NCI-H146 (cell line): Measurements from ENCODE around the gene PRKCZ.

Experiments used
- DNase-seq: peaks from one replicate; lab custom pipeline; 2025; lab: John Stamatoyannopoulos, UW

Gene PRKCZ

GRCh38 chr1:2194319-2194897 is 144.2 kb downstream of the PRKCZ start, which contains the start of gene FAAP20:
Gene FAAP20 (minus strand): TSS chr1:2194772. CDS start chr1:2194749, 23 bp downstream.
- DNase-seq = peak; percentile 44

- peak; percentile 71 for DNase-seq
Observed at GRCh38 chr1:2194898-2195673, 144.9 kb downstream of the PRKCZ start.

GRCh38 chr1:2195785-2196184 is 145.6 kb downstream of the PRKCZ start:
- no peak for DNase-seq

- DNase-seq = no peak
Observed at GRCh38 chr1:2196901-2197638, 146.9 kb downstream of the PRKCZ start.

GRCh38 chr1:2197707-2198165 is 147.5 kb downstream of the PRKCZ start:
- no peak for DNase-seq

- DNase-seq = no peak
Observed at GRCh38 chr1:2198571-2198970, 148.4 kb downstream of the PRKCZ start.

- DNase-seq = peak; percentile 76
Observed at GRCh38 chr1:2199042-2199810, 149.0 kb downstream of the PRKCZ start.

- no peak for DNase-seq
Observed at GRCh38 chr1:2200308-2200943, 150.2 kb downstream of the PRKCZ start.

- no peak for DNase-seq
Observed at GRCh38 chr1:2201062-2201461, 150.9 kb downstream of the PRKCZ start.

GRCh38 chr1:2202008-2202575 is 151.9 kb downstream of the PRKCZ start:
- DNase-seq = no peak

- DNase-seq = no peak
Observed at GRCh38 chr1:2202843-2203601, 152.8 kb downstream of the PRKCZ start.

GRCh38 chr1:2203671-2204414 is 153.6 kb downstream of the PRKCZ start:
- DNase-seq = no peak

- peak; percentile 73 for DNase-seq
Observed at GRCh38 chr1:2204415-2205190, 154.4 kb downstream of the PRKCZ start.

GRCh38 chr1:2205191-2205952 is 155.2 kb downstream of the PRKCZ start:
- peak; percentile 86 for DNase-seq

- DNase-seq = no peak
Observed at GRCh38 chr1:2206813-2207487, 156.7 kb downstream of the PRKCZ start.

- no peak for DNase-seq
Observed at GRCh38 chr1:2208309-2209239, 158.4 kb downstream of the PRKCZ start.
